Glutamatergic neuron (in vitro differentiated cells): ENCODE data around the gene ATP6V0A4. TPM values are rescaled to one million over a fixed set of nuclear protein-coding genes. Genes with fewer than 3 reads are reported as not detected.

Source experiments
- DNase-seq: peaks from one replicate; pipeline ENCODE4 v3.0.0; 2022
- H3K27ac Mint-ChIP-seq: one replicate; pipeline ENCODE4 v1.8.0; 2020; ENCODE audit warnings: mild to moderate bottlenecking, mixed read lengths, inconsistent platforms; ENCODE audit not compliant: unreplicated experiment
- H3K27me3 Mint-ChIP-seq: one replicate; pipeline ENCODE4 v1.8.0; 2020; ENCODE audit warnings: mild to moderate bottlenecking, moderate library complexity, mixed read lengths, inconsistent platforms; ENCODE audit not compliant: unreplicated experiment
- H3K36me3 Mint-ChIP-seq: one replicate; pipeline ENCODE4 v1.8.0; 2020; ENCODE audit warnings: mild to moderate bottlenecking, mixed read lengths, inconsistent platforms; ENCODE audit not compliant: unreplicated experiment
- H3K4me1 Mint-ChIP-seq: one replicate; pipeline ENCODE4 v1.8.0; 2020; ENCODE audit warnings: mild to moderate bottlenecking, low read depth, mixed read lengths, inconsistent platforms; ENCODE audit not compliant: unreplicated experiment
- H3K4me3 Mint-ChIP-seq: one replicate; pipeline ENCODE4 v1.8.0; 2020; ENCODE audit warnings: mild to moderate bottlenecking, mixed read lengths, inconsistent platforms; ENCODE audit not compliant: unreplicated experiment
- H3K9me3 Mint-ChIP-seq: one replicate; pipeline ENCODE4 v1.8.0; 2020; ENCODE audit warnings: mild to moderate bottlenecking, moderate library complexity, mixed read lengths, inconsistent platforms; ENCODE audit not compliant: unreplicated experiment
- CTCF ChIP-seq: fragments of 200-600 bp; sonication (generic); IDR thresholded peaks from one replicate; pipeline ENCODE4 v1.5.0; 2021; ENCODE audit not compliant: partially characterized antibody, unreplicated experiment
- total RNA-seq: library from RNA; stranded (reverse); fragmentation: NEBNext Ultra II Directional; extraction: Animal tissue kit (Norgen Biotek cat#: 25700); gene quantifications from one replicate; pipeline ENCODE4 v1.2.1, GENCODE V29; 2021; ENCODE audit not compliant: unreplicated experiment

Gene ATP6V0A4
- total RNA-seq, 1 donor from 2014 or later = not detected

- DNase-seq = no peak
- Mint-ChIP-seq H3K27me3 (no peaks in the 10 kb centered on the region), H3K9me3 (peaks cover under 1% of the 10 kb centered on the region), H3K27ac (no peak overlapping the region), H3K36me3 (no peaks in the 10 kb centered on the region), H3K4me3 (no peak overlapping the region), H3K4me1 (no peaks in the 10 kb centered on the region)
- no peak for TF ChIP-seq CTCF
These were observed 127.4 kb downstream of the ATP6V0A4 start for GRCh38 chr7:138670594-138670993.

- no peaks in the 10 kb centered on the region for H3K36me3 Mint-ChIP-seq
- no peaks in the 10 kb centered on the region for H3K4me1 Mint-ChIP-seq
- H3K4me3 Mint-ChIP-seq = no peak overlapping the region
- no peak for DNase-seq
- H3K27ac Mint-ChIP-seq = no peak overlapping the region
- TF ChIP-seq CTCF = no peak
- H3K9me3 Mint-ChIP-seq = no peaks in the 10 kb centered on the region
- H3K27me3 Mint-ChIP-seq = no peaks in the 10 kb centered on the region
These were observed 128.6 kb downstream of the ATP6V0A4 start for GRCh38 chr7:138669364-138669763.

- no peaks in the 10 kb centered on the region for H3K36me3 Mint-ChIP-seq
- no peak for DNase-seq
- no peak overlapping the region for H3K27ac Mint-ChIP-seq
- H3K4me1 Mint-ChIP-seq = no peaks in the 10 kb centered on the region
- TF ChIP-seq CTCF = no peak
- H3K9me3 Mint-ChIP-seq = no peaks in the 10 kb centered on the region
- no peak overlapping the region for H3K4me3 Mint-ChIP-seq
- H3K27me3 Mint-ChIP-seq = no peaks in the 10 kb centered on the region
These were observed 129.1 kb downstream of the ATP6V0A4 start for GRCh38 chr7:138668946-138669345.

- Mint-ChIP-seq H3K9me3 (no peaks in the 10 kb centered on the region), H3K4me1 (no peaks in the 10 kb centered on the region), H3K4me3 (no peak overlapping the region), H3K27me3 (peaks cover 2% of the 10 kb centered on the region), H3K36me3 (no peaks in the 10 kb centered on the region), H3K27ac (no peak overlapping the region)
- no peak for DNase-seq
- TF ChIP-seq CTCF = no peak
These were observed 129.8 kb downstream of the ATP6V0A4 start for GRCh38 chr7:138668229-138668596.

- Mint-ChIP-seq H3K4me3 (no peak overlapping the region), H3K36me3 (no peaks in the 10 kb centered on the region), H3K9me3 (no peaks in the 10 kb centered on the region), H3K4me1 (no peaks in the 10 kb centered on the region), H3K27me3 (peaks cover 2% of the 10 kb centered on the region), H3K27ac (no peak overlapping the region)
- no peak for DNase-seq
- TF ChIP-seq CTCF = no peak
These were observed 130.3 kb downstream of the ATP6V0A4 start for GRCh38 chr7:138667535-138668228.
